ENCODE measurements around the gene TTC23L.

TTC23L gene

GRCh38 chr5:34838785-34839714 lies at the start of gene TTC23L:
TTC23L (plus strand) TSS chr5:34839164; CDS start chr5:34840672, 1,508 bp downstream.
- peak within 1 kb of the TSS; percentile 65 for H3K4me3 ChIP-seq (ENCODE audit: low read depth, low read length)
- peak; percentile 97 for DNase-seq (ENCODE audit: low read depth)
- TF ChIP-seq, protein P1, sequence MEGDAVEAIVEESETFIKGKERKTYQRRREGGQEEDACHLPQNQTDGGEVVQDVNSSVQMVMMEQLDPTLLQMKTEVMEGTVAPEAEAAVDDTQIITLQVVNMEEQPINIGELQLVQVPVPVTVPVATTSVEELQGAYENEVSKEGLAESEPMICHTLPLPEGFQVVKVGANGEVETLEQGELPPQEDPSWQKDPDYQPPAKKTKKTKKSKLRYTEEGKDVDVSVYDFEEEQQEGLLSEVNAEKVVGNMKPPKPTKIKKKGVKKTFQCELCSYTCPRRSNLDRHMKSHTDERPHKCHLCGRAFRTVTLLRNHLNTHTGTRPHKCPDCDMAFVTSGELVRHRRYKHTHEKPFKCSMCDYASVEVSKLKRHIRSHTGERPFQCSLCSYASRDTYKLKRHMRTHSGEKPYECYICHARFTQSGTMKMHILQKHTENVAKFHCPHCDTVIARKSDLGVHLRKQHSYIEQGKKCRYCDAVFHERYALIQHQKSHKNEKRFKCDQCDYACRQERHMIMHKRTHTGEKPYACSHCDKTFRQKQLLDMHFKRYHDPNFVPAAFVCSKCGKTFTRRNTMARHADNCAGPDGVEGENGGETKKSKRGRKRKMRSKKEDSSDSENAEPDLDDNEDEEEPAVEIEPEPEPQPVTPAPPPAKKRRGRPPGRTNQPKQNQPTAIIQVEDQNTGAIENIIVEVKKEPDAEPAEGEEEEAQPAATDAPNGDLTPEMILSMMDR (IDR thresholded peaks at IDR 0.05; ENCODE audit: insufficient read depth, low read depth, low read length, missing control alignments), result no peak

DNA sequence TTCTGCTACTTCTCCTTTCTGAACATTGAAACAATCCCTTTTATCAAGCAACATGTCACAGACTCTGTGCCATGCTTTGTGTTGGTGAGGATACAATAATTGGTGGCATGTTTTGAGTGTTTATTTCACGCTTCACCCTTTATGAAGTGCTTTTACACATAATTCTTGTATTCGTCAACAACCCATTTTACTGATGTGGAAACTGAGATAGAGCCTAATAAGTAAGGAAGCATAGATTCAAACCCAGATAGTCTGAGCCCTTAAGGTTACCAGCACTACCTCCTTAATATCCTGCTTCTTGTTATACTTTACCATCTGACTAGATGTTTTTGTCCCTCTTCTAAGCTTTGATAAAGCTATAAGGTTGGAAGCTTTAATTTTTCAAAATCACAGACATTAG lies 49.3 kb upstream of the TTC23L start:
- TF ChIP-seq, protein P1 (IDR thresholded peaks at IDR 0.05; ENCODE audit: insufficient read depth, low read depth, low read length, missing control alignments), result no peak

GRCh38 chr5:34790069-34790468 lies 48.9 kb upstream of the TTC23L start:
- TF ChIP-seq, protein P1 (IDR thresholded peaks at IDR 0.05; ENCODE audit: insufficient read depth, low read depth, low read length, missing control alignments), result no peak
- H3K4me3 ChIP-seq (ENCODE audit: low read depth, low read length), result no peak overlapping the region
- no peak for DNase-seq (ENCODE audit: low read depth)

More for the DNA sequence above, 49.3 kb upstream of the TTC23L start:
- no peak overlapping the region for H3K4me3 ChIP-seq (ENCODE audit: low read depth, low read length)
- no peak for DNase-seq (ENCODE audit: low read depth)

- DNase-seq (ENCODE audit: low read depth), result no peak
- TF ChIP-seq, protein P1 (IDR thresholded peaks at IDR 0.05; ENCODE audit: insufficient read depth, low read depth, low read length, missing control alignments), result no peak
These were observed 47.2 kb upstream of the TTC23L start for GRCh38 chr5:34791761-34792244.

DNA sequence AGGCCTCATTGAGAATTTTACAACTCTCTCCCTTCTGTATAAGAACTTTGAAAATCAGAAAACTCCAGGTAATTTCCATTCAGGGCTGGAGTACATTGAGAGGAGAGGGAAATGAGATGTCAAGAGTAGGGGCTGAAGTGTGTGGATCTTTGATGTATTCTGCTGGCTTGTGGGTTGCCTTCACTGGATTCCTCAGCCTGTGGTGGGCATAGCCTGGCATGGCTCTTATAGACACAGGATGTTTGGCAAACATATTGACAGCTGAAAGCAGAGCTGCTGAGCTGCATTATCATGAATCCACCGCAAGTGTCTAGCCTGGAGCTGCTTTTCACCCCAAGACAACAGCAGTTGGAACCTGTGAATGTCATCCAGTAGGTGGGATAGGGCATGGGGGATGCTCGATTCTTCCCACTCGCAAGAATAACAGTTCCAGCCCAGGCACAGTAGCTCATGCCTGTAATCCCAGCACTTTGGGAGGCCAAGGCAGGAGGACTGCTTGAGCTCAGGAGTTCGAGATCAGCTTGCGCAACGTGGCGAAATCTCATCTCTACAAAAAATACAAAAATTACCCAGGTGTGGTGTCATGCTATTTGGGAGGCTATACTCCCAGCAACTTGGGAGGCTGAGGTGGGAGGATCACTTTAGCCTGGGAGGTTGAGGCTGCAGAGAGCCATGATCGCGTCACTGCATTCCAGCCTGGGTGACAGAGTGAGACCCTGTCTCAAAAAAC lies 36.0 kb upstream of the TTC23L start:
- no peak overlapping the region for H3K4me3 ChIP-seq (ENCODE audit: low read depth, low read length)
- DNase-seq (ENCODE audit: low read depth), result no peak
- TF ChIP-seq, protein P1 (IDR thresholded peaks at IDR 0.05; ENCODE audit: insufficient read depth, low read depth, low read length, missing control alignments), result no peak

More at GRCh38 chr5:34791761-34792244, 47.2 kb upstream of the TTC23L start:
- H3K4me3 ChIP-seq (ENCODE audit: low read depth, low read length), result no peak overlapping the region

DNA sequence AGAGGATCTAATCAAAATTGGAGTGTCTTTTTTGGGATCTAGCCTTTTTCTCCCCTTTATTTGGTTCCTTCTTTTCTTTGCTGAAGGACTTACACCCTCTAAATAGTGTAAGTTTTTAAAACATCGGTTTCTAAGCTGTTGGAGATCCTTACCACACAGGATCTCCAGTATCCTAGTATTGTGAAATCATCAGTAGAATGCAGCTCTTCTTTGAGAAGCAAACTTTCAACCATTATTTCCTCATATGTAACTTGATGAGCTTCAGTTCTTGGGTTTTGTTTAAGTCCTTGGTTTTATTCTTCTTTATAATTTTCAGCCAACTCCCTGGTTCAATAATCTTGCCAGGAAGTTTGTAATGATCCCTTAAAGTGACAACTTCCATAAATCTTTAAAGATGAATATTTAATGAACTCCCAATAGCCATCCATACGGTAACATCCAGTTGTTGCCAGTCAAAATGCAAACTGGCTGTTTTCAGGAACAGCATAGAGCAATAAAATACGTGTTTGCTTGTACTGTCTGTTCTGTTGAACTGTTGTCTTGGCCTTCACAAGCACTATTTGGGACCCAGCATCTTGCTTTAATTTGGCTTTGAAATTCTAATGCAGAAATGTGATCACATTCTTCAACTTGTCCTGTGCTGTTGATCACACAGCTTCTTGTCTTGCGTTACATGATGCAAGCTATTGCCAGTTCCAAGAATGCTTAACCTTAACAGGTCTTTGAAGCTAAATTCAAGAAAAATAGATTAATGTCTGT lies 34.8 kb upstream of the TTC23L start:
- no peak for DNase-seq (ENCODE audit: low read depth)

More for the DNA sequence above, 34.8 kb upstream of the TTC23L start:
- no peak overlapping the region for H3K4me3 ChIP-seq (ENCODE audit: low read depth, low read length)
- TF ChIP-seq, protein P1 (IDR thresholded peaks at IDR 0.05; ENCODE audit: insufficient read depth, low read depth, low read length, missing control alignments), result no peak

Measured in GM12865 (cell line).